GM10847 (cell line): ENCODE measurements around the gene SPEF2.

Experiments used
- POLR2A ChIP-seq: IDR thresholded peaks from 2 replicates; pipeline ENCODE4 v1.6.1; 2011; ENCODE audit not compliant: insufficient read length; ENCODE audit errors: extremely low read depth

The SPEF2 gene

DNA sequence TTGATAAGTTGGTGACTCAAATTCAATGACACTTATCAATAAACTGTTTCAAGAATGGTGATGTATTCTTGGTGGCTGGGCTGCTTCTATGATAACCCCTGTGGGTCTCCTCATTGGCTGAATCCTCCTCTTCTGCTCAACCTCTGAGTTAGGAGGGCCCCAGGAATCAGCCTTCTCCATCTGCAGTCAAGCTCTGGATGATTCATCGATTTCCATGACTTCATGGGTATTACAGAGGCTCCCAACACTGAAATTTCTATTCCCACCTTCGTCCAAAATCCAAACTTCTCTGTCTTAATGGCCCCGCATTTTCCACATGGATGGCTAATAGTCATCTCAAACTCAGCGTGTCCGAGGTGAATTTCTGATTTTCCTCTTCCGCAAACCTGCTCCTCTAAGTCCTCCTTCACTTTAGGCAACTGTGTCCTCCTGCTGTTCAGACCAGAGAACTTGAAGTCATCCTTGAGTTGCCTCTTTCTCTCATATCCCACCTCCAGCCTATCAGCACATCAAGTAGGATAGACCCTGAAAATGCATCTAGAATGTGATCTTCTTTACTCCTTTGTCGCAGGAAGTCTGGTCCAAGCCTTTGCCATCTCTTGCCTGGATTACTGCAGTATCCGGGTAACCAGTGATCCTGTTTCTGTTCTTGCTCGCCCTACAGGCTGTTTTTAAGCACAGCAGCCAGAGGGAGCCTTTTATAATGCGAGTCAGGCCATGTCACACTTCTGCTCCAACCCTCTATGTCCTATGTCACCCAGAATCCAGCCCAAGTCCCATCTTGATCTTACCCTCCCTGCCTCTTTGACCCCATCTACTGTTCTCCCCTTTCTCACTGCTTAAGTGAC lies 197.7 kb downstream of the SPEF2 start:
- no peak for TF ChIP-seq POLR2A

GRCh38 chr5:35816881-35817521 lies 199.3 kb downstream of the SPEF2 start:
- TF ChIP-seq POLR2A, result no peak

GRCh38 chr5:35819026-35819425 lies 201.4 kb downstream of the SPEF2 start:
- no peak for TF ChIP-seq POLR2A

- no peak for TF ChIP-seq POLR2A
Observed at GRCh38 chr5:35819668-35820067, 202.0 kb downstream of the SPEF2 start.

DNA sequence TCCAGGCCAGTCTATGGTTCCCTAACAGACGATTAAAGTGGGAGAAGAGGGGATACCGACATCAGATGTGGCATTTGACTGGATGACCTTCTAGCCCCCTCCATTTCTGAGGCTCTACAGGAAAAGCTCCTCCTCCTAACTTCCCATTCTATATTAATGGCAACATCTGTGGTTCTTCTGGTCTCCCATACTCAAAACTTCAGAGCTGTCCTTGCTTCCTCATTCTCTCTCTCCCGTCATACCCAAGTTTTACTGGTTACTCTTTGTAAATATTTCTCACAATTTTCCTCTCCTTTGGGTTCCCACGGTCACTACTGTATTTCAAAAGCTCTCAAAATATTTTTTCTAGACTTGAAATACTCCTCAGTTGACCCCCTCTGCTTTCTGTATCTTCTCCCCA lies 203.1 kb downstream of the SPEF2 start:
- TF ChIP-seq POLR2A, result no peak

DNA sequence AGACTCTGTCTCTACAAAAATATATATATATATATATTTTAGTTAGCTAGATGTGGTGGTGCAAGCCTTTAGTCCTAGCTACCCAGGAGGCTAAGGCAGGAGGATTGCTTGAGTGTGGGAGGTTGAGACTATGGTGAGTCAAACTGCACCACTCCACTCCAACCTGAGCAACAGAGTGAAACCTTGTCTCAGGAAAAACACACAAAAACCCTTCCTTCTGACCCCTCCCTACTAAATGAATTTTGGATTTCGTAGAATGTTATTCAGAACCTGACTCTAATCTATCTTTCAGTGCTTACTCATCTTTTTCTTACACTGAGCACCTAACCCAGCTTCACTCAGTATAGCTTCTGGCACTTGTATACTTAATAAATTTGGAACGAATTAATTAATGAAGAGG lies 203.8 kb downstream of the SPEF2 start:
- TF ChIP-seq POLR2A, result no peak

GRCh38 chr5:35822511-35822910 lies 204.8 kb downstream of the SPEF2 start:
- TF ChIP-seq POLR2A, result no peak

- no peak for TF ChIP-seq POLR2A
Observed at GRCh38 chr5:35823347-35824098, 205.9 kb downstream of the SPEF2 start.

- no peak for TF ChIP-seq POLR2A
Observed at GRCh38 chr5:35826056-35826455, 208.4 kb downstream of the SPEF2 start.

- TF ChIP-seq POLR2A, result no peak
Observed at GRCh38 chr5:35826554-35826953, 208.9 kb downstream of the SPEF2 start.

DNA sequence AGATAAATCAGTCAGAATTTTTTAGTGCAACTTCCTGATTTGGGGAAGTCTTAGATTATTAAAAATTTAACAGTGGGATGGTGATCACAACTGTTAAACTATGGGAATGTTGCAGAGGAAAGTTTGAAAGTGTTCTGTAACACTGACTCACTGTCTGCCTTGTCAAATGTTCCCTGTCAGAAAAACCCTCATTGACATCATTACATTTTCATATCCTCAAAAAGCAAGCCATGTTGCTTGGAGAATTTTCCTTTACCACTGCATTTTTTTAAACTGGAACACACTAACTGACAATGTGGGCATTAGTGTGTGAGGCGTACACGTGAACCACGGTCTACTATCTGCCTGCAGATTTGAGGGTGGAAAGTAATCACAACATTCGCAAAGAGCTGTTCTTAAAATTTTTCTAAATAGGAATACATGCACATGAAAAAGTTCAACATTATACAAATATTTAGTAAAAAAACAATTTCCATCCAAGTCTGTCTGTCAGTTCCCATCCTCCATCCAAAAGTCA lies 210.5 kb downstream of the SPEF2 start:
- no peak for TF ChIP-seq POLR2A

DNA sequence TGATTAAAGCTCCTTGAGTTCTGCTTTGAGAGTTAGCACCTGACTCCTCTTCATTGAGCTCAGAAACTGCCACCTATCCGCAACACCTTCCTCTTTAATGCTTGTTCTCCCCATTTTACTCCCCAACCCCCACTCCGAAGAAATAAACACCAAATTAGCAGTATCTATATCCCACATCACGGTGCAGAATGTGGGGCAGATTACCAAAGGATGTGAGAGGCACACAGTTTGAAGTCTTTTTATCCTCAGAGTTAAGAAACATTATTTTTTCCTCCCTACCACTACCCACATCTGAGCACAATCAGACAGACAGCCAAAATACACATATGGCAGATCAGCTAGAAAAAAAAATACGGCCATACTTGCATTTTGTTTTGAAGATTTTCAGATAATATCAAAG lies 212.9 kb downstream of the SPEF2 start:
- TF ChIP-seq POLR2A, result no peak

DNA sequence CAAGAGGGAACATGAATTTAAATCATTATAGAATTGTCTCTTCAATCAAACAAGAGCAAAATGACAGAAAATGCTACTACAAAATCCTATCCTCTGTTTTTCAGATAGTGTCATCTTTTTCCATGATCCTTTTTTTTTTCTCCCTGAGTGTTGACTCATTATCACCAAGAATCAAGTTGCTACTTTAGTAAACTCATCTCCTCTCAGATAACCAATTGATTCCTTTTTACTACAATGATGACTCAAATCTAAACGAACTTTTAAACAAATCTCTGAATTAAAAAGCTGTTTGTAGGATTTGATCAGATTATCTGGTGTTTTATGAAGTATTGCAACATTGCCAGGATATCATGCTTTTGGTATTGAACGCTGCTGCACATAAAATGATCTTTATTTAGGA lies 215.1 kb downstream of the SPEF2 start:
- TF ChIP-seq POLR2A, result no peak

DNA sequence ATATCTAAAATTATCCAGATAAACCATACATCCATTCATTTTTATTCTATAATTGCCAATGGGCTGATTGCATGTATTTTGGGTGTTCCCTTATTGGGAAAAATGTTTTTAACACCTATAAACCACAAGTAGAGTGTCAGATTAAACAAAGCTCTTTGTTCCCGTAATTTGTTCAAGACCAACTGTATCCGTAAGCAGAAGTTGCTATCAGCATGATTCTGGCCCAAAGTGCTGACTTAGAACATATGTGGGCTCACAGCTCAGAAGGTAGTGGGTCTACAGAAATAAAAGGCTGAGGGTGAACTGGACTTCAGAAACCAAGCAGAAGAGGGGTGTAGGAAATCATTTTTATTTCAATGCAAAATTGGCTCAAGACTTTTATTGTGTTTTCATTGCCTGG lies 215.6 kb downstream of the SPEF2 start:
- no peak for TF ChIP-seq POLR2A
